Measurements from ENCODE around the gene CACNG8.

The CACNG8 gene

GRCh38 chr19:53965091-53965490 is 2.4 kb downstream of the CACNG8 start:
- DNase-seq, result no peak

GRCh38 chr19:53966931-53967330 is 4.2 kb downstream of the CACNG8 start:
- no peak for DNase-seq

- DNase-seq, result no peak
Measured at GRCh38 chr19:53969366-53969765, 6.6 kb downstream of the CACNG8 start.

- DNase-seq, result no peak
Measured at GRCh38 chr19:53971673-53972072, 8.9 kb downstream of the CACNG8 start.

- DNase-seq, result peak; percentile 24 to 61 (median 41)
Measured at GRCh38 chr19:53977429-53977990, 14.8 kb downstream of the CACNG8 start.

GRCh38 chr19:53977991-53978731 is 15.4 kb downstream of the CACNG8 start:
- DNase-seq, result peak in 3 of 6 experiments; percentile 15 to 18 (median 16)

GRCh38 chr19:53978975-53979801 is 16.5 kb downstream of the CACNG8 start:
- no peak for DNase-seq

- no peak for DNase-seq
Measured at GRCh38 chr19:53980539-53981375, 18.0 kb downstream of the CACNG8 start.

- no peak for DNase-seq
Measured at GRCh38 chr19:53981376-53981951, 18.7 kb downstream of the CACNG8 start.

GRCh38 chr19:53982001-53982451 is 19.3 kb downstream of the CACNG8 start:
- no peak for DNase-seq

GRCh38 chr19:53982611-53983010 is 19.9 kb downstream of the CACNG8 start:
- DNase-seq, result no peak

GRCh38 chr19:53983457-53984289 is 20.9 kb downstream of the CACNG8 start:
- no peak for DNase-seq

GRCh38 chr19:53985863-53986262 is 23.1 kb downstream of the CACNG8 start:
- DNase-seq, result no peak

- DNase-seq, result no peak
Measured at GRCh38 chr19:53988981-53989380, 26.2 kb downstream of the CACNG8 start.

- no peak for DNase-seq
Measured at GRCh38 chr19:53989600-53990533, 27.1 kb downstream of the CACNG8 start.

- no peak for DNase-seq
Measured at GRCh38 chr19:53991224-53992113, 28.7 kb downstream of the CACNG8 start, which contains the start of gene CACNG6. CACNG6 (plus strand) TSS chr19:53991637; CDS start chr19:53992878, 1,241 bp downstream.

GRCh38 chr19:53992211-53992610 is 29.5 kb downstream of the CACNG8 start:
- no peak for DNase-seq

- DNase-seq, result no peak
Measured at GRCh38 chr19:53992815-53993214, 30.1 kb downstream of the CACNG8 start.

- no peak for DNase-seq
Measured at GRCh38 chr19:53993448-53993847, 30.7 kb downstream of the CACNG8 start.
